MV-4-11 (cell line): ENCODE data around the gene CFAP299.
A peak's percentile ranks its signal among the peaks of the same experiment; 100 is the strongest.
"Not testable (repeated sequence)": the region's sequence is repeated elsewhere in the genome, so short reads cannot be mapped to it uniquely, and the experiment has no call there.

Experiments used
- DNase-seq: peaks from one replicate; lab custom pipeline; 2025; lab: John Stamatoyannopoulos, UW

Gene CFAP299

GRCh38 chr4:80335554-80336358 is at the start of gene CFAP299:
Gene CFAP299, plus strand, starts transcription at chr4:80335730.
- peak; percentile 57 for DNase-seq

GRCh38 chr4:80286451-80286850 is 49.1 kb upstream of the CFAP299 start:
- DNase-seq, result no peak

- DNase-seq, result not testable (repeated sequence)
Measured at GRCh38 chr4:80290665-80291064, 44.9 kb upstream of the CFAP299 start.

GRCh38 chr4:80294206-80294605 is 41.3 kb upstream of the CFAP299 start:
- DNase-seq, result no peak

GRCh38 chr4:80295336-80295735 is 40.2 kb upstream of the CFAP299 start:
- no peak for DNase-seq

GRCh38 chr4:80295826-80296225 is 39.7 kb upstream of the CFAP299 start:
- DNase-seq, result no peak

GRCh38 chr4:80301884-80302283 is 33.6 kb upstream of the CFAP299 start:
- no peak for DNase-seq

- DNase-seq, result no peak
Measured at GRCh38 chr4:80302616-80303223, 32.8 kb upstream of the CFAP299 start.

GRCh38 chr4:80305466-80305865 is 30.1 kb upstream of the CFAP299 start:
- no peak for DNase-seq

GRCh38 chr4:80306260-80306659 is 29.3 kb upstream of the CFAP299 start:
- DNase-seq, result no peak

- no peak for DNase-seq
Measured at GRCh38 chr4:80307183-80307735, 28.3 kb upstream of the CFAP299 start.

- DNase-seq, result no peak
Measured at GRCh38 chr4:80307774-80308465, 27.6 kb upstream of the CFAP299 start.

GRCh38 chr4:80308466-80308822 is 27.1 kb upstream of the CFAP299 start:
- no peak for DNase-seq

GRCh38 chr4:80309294-80310004 is 26.1 kb upstream of the CFAP299 start:
- no peak for DNase-seq

- DNase-seq, result peak; percentile 52
Measured at GRCh38 chr4:80311130-80311529, 24.4 kb upstream of the CFAP299 start.

- peak; percentile 8 for DNase-seq
Measured at GRCh38 chr4:80312124-80312523, 23.4 kb upstream of the CFAP299 start.

GRCh38 chr4:80313627-80314026 is 21.9 kb upstream of the CFAP299 start:
- DNase-seq, result no peak

GRCh38 chr4:80315848-80316247 is 19.7 kb upstream of the CFAP299 start:
- DNase-seq, result not testable (repeated sequence)

- DNase-seq, result no peak
Measured at GRCh38 chr4:80321341-80321740, 14.2 kb upstream of the CFAP299 start.

GRCh38 chr4:80321776-80322175 is 13.8 kb upstream of the CFAP299 start:
- no peak for DNase-seq

- no peak for DNase-seq
Measured at GRCh38 chr4:80322716-80323115, 12.8 kb upstream of the CFAP299 start.

GRCh38 chr4:80324171-80324570 is 11.4 kb upstream of the CFAP299 start:
- no peak for DNase-seq
